CD4-positive, alpha-beta T cell treated with Interleukin-21 for 1 hour (primary cell): ENCODE data around the gene ZNF428.
"Not testable (repeated sequence)": the region's sequence is repeated elsewhere in the genome, so short reads cannot be mapped to it uniquely, and the experiment has no call there.

ENCODE experiments used
- DNase-seq: peaks from one replicate; pipeline ENCODE4 v3.0.0-alpha.2; 2020

Gene ZNF428

GRCh38 chr19:43639519-43640423 is 20.3 kb upstream of the ZNF428 start, which contains the start of gene CADM4:
Gene CADM4, minus strand, starts transcription at chr19:43639850. Its CDS starts 60 bp downstream, at chr19:43639790.
- peak; percentile 60 for DNase-seq

GRCh38 chr19:43638995-43639518 is 19.6 kb upstream of the ZNF428 start:
- DNase-seq, result no peak

- DNase-seq, result no peak
Measured at GRCh38 chr19:43638214-43638994, 19.0 kb upstream of the ZNF428 start.

GRCh38 chr19:43636121-43636683 is 16.8 kb upstream of the ZNF428 start:
- no peak for DNase-seq

- not testable (repeated sequence) for DNase-seq
Measured at GRCh38 chr19:43635561-43635940, 16.1 kb upstream of the ZNF428 start.

GRCh38 chr19:43634872-43635560 is 15.6 kb upstream of the ZNF428 start:
- DNase-seq, result no peak

- DNase-seq, result no peak
Measured at GRCh38 chr19:43634506-43634871, 15.1 kb upstream of the ZNF428 start.

GRCh38 chr19:43634068-43634467 is 14.6 kb upstream of the ZNF428 start:
- no peak for DNase-seq

GRCh38 chr19:43633520-43633919 is 14.1 kb upstream of the ZNF428 start:
- no peak for DNase-seq

- DNase-seq, result no peak
Measured at GRCh38 chr19:43631491-43631890, 12.1 kb upstream of the ZNF428 start.

GRCh38 chr19:43628646-43629326 is 9.4 kb upstream of the ZNF428 start:
- DNase-seq, result no peak

- DNase-seq, result no peak
Measured at GRCh38 chr19:43626838-43627237, 7.4 kb upstream of the ZNF428 start.

- no peak for DNase-seq
Measured at GRCh38 chr19:43625918-43626579, 6.6 kb upstream of the ZNF428 start.

GRCh38 chr19:43624933-43625332 is 5.5 kb upstream of the ZNF428 start:
- DNase-seq, result peak; percentile 89

GRCh38 chr19:43623889-43624670 is 4.7 kb upstream of the ZNF428 start:
- no peak for DNase-seq

GRCh38 chr19:43622956-43623355 is 3.5 kb upstream of the ZNF428 start:
- no peak for DNase-seq

- DNase-seq, result no peak
Measured at GRCh38 chr19:43622070-43622469, 2.6 kb upstream of the ZNF428 start.

GRCh38 chr19:43620061-43621001 is 902 bp upstream of the ZNF428 start:
- peak; percentile 88 for DNase-seq

- DNase-seq, result peak; percentile 43
Measured at GRCh38 chr19:43618921-43619261, 538 bp downstream of the ZNF428 start.

- DNase-seq, result no peak
Measured at GRCh38 chr19:43616954-43617353, 2.5 kb downstream of the ZNF428 start.
